Osteocyte (in vitro differentiated cells): ENCODE data around the gene GOPC. TPM values are rescaled to one million over a fixed set of nuclear protein-coding genes. Genes with fewer than 3 reads are reported as not detected.
A peak's percentile ranks its signal among the peaks of the same experiment; 100 is the strongest.

ENCODE experiments used
- DNase-seq: peaks from one replicate; pipeline ENCODE4 v3.0.0; 2021; ENCODE audit warnings: mixed read lengths; ENCODE audit not compliant: unreplicated experiment; ENCODE audit errors: extremely low spot score
- H3K27ac Mint-ChIP-seq: one replicate; pipeline ENCODE4 v1.8.0; 2021; ENCODE audit warnings: mild to moderate bottlenecking, mixed read lengths; ENCODE audit not compliant: unreplicated experiment
- H3K27me3 Mint-ChIP-seq: one replicate; pipeline ENCODE4 v1.8.0; 2021; ENCODE audit warnings: mixed read lengths; ENCODE audit not compliant: unreplicated experiment
- H3K36me3 Mint-ChIP-seq: one replicate; pipeline ENCODE4 v1.8.0; 2021; ENCODE audit warnings: mixed read lengths; ENCODE audit not compliant: unreplicated experiment
- H3K4me1 Mint-ChIP-seq: one replicate; pipeline ENCODE4 v1.8.0; 2021; ENCODE audit warnings: mixed read lengths; ENCODE audit not compliant: unreplicated experiment
- H3K4me3 Mint-ChIP-seq: one replicate; pipeline ENCODE4 v1.8.0; 2021; ENCODE audit warnings: mild to moderate bottlenecking, moderate library complexity, mixed read lengths; ENCODE audit not compliant: unreplicated experiment
- H3K9me3 Mint-ChIP-seq: one replicate; pipeline ENCODE4 v1.8.0; 2021; ENCODE audit warnings: mixed read lengths; ENCODE audit not compliant: unreplicated experiment
- CTCF ChIP-seq: fragments of 200-600 bp; sonication (generic); IDR thresholded peaks from 2 replicates; pipeline ENCODE4 v1.5.0; 2021; ENCODE audit warnings: antibody characterized with exemption, mild to moderate bottlenecking, moderate library complexity
- total RNA-seq: library from RNA; stranded (reverse); gene quantifications from 2 replicates; pipeline ENCODE4 v1.2.1, GENCODE V29; 2021

Gene GOPC
- total RNA-seq, 1 donor from 2014 or later = 27.6 TPM

DNA sequence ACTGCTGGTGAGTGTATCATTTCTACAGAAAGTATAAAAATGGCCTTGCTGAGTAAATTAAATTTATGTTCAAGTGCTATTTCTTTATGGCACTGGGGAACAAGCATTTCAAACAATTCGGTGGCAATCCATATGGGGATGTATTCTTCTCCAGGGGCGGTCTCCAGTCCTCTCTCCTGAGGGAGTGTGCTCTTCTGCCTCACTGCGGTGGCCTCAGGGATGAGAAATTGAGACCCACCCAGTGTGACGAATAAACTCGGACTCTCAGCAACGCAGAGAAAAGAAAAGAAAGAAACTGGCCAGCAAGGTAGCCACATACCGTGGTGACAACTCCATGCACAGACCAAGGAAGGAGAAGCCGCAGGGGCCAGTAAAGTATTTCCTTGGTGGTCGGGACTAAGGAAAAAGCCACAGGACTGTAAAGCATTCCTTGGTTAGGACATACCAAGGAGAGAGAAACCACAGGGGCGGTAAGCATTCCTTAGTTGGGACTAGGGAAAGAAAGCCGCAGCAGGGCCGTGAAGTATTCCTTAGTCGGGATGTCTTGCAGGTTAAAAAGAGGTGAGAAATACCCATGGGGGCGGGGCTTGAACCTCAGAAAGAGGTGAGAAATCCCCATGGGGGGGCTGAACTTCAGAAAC is 13.6 kb upstream of the GOPC start:
- peaks cover 21% of the 10 kb centered on the region for H3K27me3 Mint-ChIP-seq
- peaks cover 24% of the 10 kb centered on the region for H3K4me1 Mint-ChIP-seq
- H3K4me3 Mint-ChIP-seq = peak overlapping the region; percentile 65
- DNase-seq = no peak
- no peaks in the 10 kb centered on the region for H3K9me3 Mint-ChIP-seq
- no peaks in the 10 kb centered on the region for H3K36me3 Mint-ChIP-seq
- no peak for TF ChIP-seq CTCF
- H3K27ac Mint-ChIP-seq = peak overlapping the region; percentile 75

GRCh38 chr6:117613920-117614560 is 11.7 kb upstream of the GOPC start:
- Mint-ChIP-seq H3K27me3 (peaks cover 21% of the 10 kb centered on the region), H3K27ac (no peak overlapping the region), H3K4me3 (no peak overlapping the region), H3K36me3 (no peaks in the 10 kb centered on the region), H3K9me3 (no peaks in the 10 kb centered on the region), H3K4me1 (peaks cover 24% of the 10 kb centered on the region)
- no peak for DNase-seq
- TF ChIP-seq CTCF = no peak

DNA sequence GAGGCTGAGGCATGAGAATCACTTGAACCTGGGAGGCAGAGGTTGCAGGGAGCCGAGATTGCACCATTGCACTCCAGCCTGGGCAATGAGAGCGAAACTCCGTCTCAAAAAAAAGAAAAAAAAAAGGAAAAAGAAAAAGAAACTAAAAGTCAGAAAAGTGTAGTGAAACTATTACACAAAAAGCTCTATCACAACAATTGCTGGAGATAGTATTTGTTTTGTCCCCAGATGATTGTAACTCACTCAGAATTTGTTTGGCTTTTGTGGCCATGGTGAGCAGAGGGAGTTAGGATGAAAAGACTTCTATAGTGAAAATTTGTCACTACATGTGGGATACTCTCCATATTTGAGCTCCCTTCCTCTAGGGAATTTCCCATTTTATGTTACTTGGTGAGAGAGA is 5.2 kb upstream of the GOPC start:
- Mint-ChIP-seq H3K27me3 (peaks cover 26% of the 10 kb centered on the region), H3K9me3 (no peaks in the 10 kb centered on the region), H3K27ac (no peak overlapping the region), H3K4me3 (no peak overlapping the region), H3K36me3 (no peaks in the 10 kb centered on the region), H3K4me1 (peaks cover 4% of the 10 kb centered on the region)
- TF ChIP-seq CTCF = no peak
- no peak for DNase-seq

- Mint-ChIP-seq H3K4me1 (peaks cover 14% of the 10 kb centered on the region), H3K27ac (no peak overlapping the region), H3K9me3 (no peaks in the 10 kb centered on the region), H3K36me3 (no peaks in the 10 kb centered on the region), H3K4me3 (no peak overlapping the region), H3K27me3 (peaks cover 20% of the 10 kb centered on the region)
- TF ChIP-seq CTCF = peak; percentile 89
- no peak for DNase-seq
These were observed 3.0 kb upstream of the GOPC start for GRCh38 chr6:117605169-117605826.

DNA sequence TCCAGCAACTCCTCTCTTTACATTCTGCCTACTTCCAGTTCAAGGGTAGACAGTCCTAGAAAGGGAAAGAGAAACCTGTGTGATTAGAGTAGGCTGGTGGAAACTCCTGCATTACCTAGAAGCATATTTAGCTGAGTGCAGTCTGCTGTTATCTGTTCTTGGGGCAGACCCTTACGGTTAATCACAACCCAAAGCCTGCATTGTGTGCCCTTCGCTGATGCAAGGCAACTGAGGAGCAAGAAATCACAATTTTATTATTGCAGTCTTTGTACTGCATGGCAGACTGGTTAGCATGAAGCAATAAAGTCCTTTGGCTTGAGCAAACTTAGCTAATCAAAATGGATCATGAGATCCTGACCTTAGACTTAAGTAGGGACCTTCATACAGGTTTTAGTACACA is 1.5 kb upstream of the GOPC start:
- Mint-ChIP-seq H3K36me3 (peaks cover 5% of the 10 kb centered on the region), H3K9me3 (no peaks in the 10 kb centered on the region), H3K27me3 (peaks cover 20% of the 10 kb centered on the region), H3K27ac (no peak overlapping the region), H3K4me3 (no peak overlapping the region), H3K4me1 (peaks cover 25% of the 10 kb centered on the region)
- DNase-seq = no peak
- no peak for TF ChIP-seq CTCF
